Liver (tissue), 9 donors: ENCODE results near the gene RNU5D-1. TPM values are rescaled to one million over a fixed set of nuclear protein-coding genes. Genes with fewer than 3 reads are reported as not detected.

Experiments used
- DNase-seq: peaks from one replicate; pipeline ENCODE4 v3.0.0-alpha.2; 2017; ENCODE audit warnings: low spot score
- H3K27ac ChIP-seq, 2 donors: one replicate each; pipeline ENCODE4 v1.7.0; 2013; ENCODE audit warnings: inconsistent platforms in 2 of 2, low read length in 2 of 2, control low read depth in 1 of 2, low read depth in 1 of 2, mild to moderate bottlenecking in 1 of 2
- H3K27me3 ChIP-seq, 4 donors: one replicate each; pipeline versions ENCODE4 v1.6.1 to v1.7.0; 2013; ENCODE audit warnings: low read length in 3 of 4, inconsistent platforms in 1 of 4, mild to moderate bottlenecking in 1 of 4, moderate library complexity in 1 of 4; ENCODE audit not compliant: control insufficient read depth in 4 of 4, insufficient read depth in 4 of 4
- H3K36me3 ChIP-seq, 4 donors: one replicate each; pipeline versions ENCODE4 v1.6.1 to v1.7.0; 2013; ENCODE audit warnings: low read length in 3 of 4, mild to moderate bottlenecking in 3 of 4, low read depth in 1 of 4, moderate library complexity in 1 of 4; ENCODE audit not compliant: control insufficient read depth in 4 of 4, insufficient read depth in 3 of 4
- H3K4me1 ChIP-seq, 4 donors: one replicate each; pipeline versions ENCODE4 v1.6.1 to v1.7.0; 2013; ENCODE audit warnings: low read length in 3 of 4, mild to moderate bottlenecking in 3 of 4, moderate library complexity in 1 of 4; ENCODE audit not compliant: control insufficient read depth in 4 of 4, insufficient read depth in 4 of 4
- H3K4me3 ChIP-seq, 3 donors: one replicate each; pipeline versions ENCODE4 v1.6.1 to v1.7.0; 2013; ENCODE audit warnings: low read length in 3 of 3, control low read depth in 1 of 3, low read depth in 1 of 3, mild to moderate bottlenecking in 1 of 3
- H3K9ac ChIP-seq, 2 donors: one replicate each; pipeline ENCODE4 v1.7.0; 2013; ENCODE audit warnings: low read length in 2 of 2, mild to moderate bottlenecking in 2 of 2, moderate library complexity in 2 of 2, control low read depth in 1 of 2, low read depth in 1 of 2
- H3K9me3 ChIP-seq, 4 donors: one replicate each; pipeline versions ENCODE4 v1.6.1 to v1.7.0; 2013; ENCODE audit warnings: low read length in 3 of 4; ENCODE audit not compliant: control insufficient read depth in 4 of 4
- CTCF ChIP-seq: fragments of 150-350 bp; IDR thresholded peaks from 2 replicates; pipeline ENCODE4 v1.5.1; 2017; ENCODE audit warnings: improper control_type of control experiment, low read depth, low read length; ENCODE audit not compliant: missing input control
- EGR1 ChIP-seq, 2 donors: IDR thresholded peaks; 2 replicates each; pipeline ENCODE4 v1.6.1; 2016 to 2018; ENCODE audit warnings: antibody characterized with exemption in 2 of 2, low read depth in 2 of 2
- FOXA1 ChIP-seq: IDR thresholded peaks from 2 replicates; pipeline ENCODE4 v1.6.1; 2016; ENCODE audit warnings: antibody characterized with exemption
- FOXA2 ChIP-seq: IDR thresholded peaks from 2 replicates; pipeline ENCODE4 v1.6.1; 2016; ENCODE audit warnings: antibody characterized with exemption
- GABPA ChIP-seq, 2 donors: IDR thresholded peaks in 1 of 2; conservative IDR thresholded peaks in 1 of 2; 2 replicates each; pipeline ENCODE4 v1.6.1; 2016; ENCODE audit warnings: antibody characterized with exemption in 2 of 2, mild to moderate bottlenecking in 1 of 2, moderate library complexity in 1 of 2
- HNF4A ChIP-seq, 2 donors: conservative IDR thresholded peaks; 2 replicates each; pipeline ENCODE4 v1.6.1; 2016; ENCODE audit warnings: antibody characterized with exemption in 2 of 2, mild to moderate bottlenecking in 2 of 2
- HNF4G ChIP-seq: IDR thresholded peaks from 2 replicates; pipeline ENCODE4 v1.6.1; 2016; ENCODE audit warnings: antibody characterized with exemption
- JUND ChIP-seq, 2 donors: IDR thresholded peaks; 2 replicates each; pipeline ENCODE4 v1.6.1; 2016; ENCODE audit warnings: antibody characterized with exemption in 2 of 2
- MAX ChIP-seq: IDR thresholded peaks from 2 replicates; pipeline ENCODE4 v1.6.1; 2016; ENCODE audit warnings: antibody characterized with exemption
- NR2F2 ChIP-seq: IDR thresholded peaks from 2 replicates; pipeline ENCODE4 v1.6.1; 2016; ENCODE audit warnings: antibody characterized with exemption
- RAD21 ChIP-seq, 2 donors: IDR thresholded peaks; 2 replicates each; pipeline ENCODE4 v1.6.1; 2016; ENCODE audit warnings: antibody characterized with exemption in 2 of 2, mild to moderate bottlenecking in 2 of 2
- REST ChIP-seq: IDR thresholded peaks from 2 replicates; pipeline ENCODE4 v1.6.1; 2016; ENCODE audit warnings: antibody characterized with exemption, mild to moderate bottlenecking
- RXRA ChIP-seq, 2 donors: IDR thresholded peaks; 2 replicates each; pipeline ENCODE4 v1.6.1; 2017 to 2018; ENCODE audit warnings: antibody characterized with exemption in 2 of 2, mild to moderate bottlenecking in 1 of 2
- SP1 ChIP-seq: IDR thresholded peaks from 2 replicates; pipeline ENCODE4 v1.6.1; 2018; ENCODE audit warnings: antibody characterized with exemption, mild to moderate bottlenecking
- TAF1 ChIP-seq: conservative IDR thresholded peaks from 2 replicates; pipeline ENCODE4 v1.6.1; 2016; ENCODE audit warnings: antibody characterized with exemption, mild to moderate bottlenecking
- YY1 ChIP-seq: IDR thresholded peaks from 2 replicates; pipeline ENCODE4 v1.6.1; 2016; ENCODE audit warnings: antibody characterized with exemption, mild to moderate bottlenecking
- ZBTB33 ChIP-seq: IDR thresholded peaks from 2 replicates; pipeline ENCODE4 v1.6.1; 2016; ENCODE audit warnings: antibody characterized with exemption
- WGBS: extraction: QIAGEN DNeasy Blood & Tissue Kit; methylation state at CpG from one replicate; pipeline ENCODE4 v1.1.7; 2013; 5-methylcytosine and 5-hydroxymethylcytosine counted together
- polyA plus RNA-seq, 2 donors: library from polyadenylated mRNA; stranded (reverse) in 1 of 2; unstranded in 1 of 2; fragments of 200-250 nt in 1 of 2; fragments of >200 nt in 1 of 2; fragmentation: Nextera tagmentation in 1 of 2; extraction: Ambion mirVana in 1 of 2; gene quantifications; one replicate each; pipeline versions ENCODE4 v1.2.1 to v1.2.3, GENCODE V29; 2013 to 2015
- total RNA-seq, 2 donors: library from RNA; depleted of rRNA; stranded (reverse); fragments of >200 nt; gene quantifications; one replicate each; pipeline ENCODE4 v1.2.3, GENCODE V29; 2014
- TF ChIP-seq, protein P1 (sequence below): IDR thresholded peaks from 2 replicates; pipeline ENCODE4 v1.6.1; 2016; ENCODE audit warnings: antibody characterized with exemption
- donor health status: healthy.
- donor health status: healthy.
- donor health status: healthy.
- donor health status: healthy.
- donor health status: healthy.

RNU5D-1 gene
- total and polyA plus RNA-seq, 4 donors = not detected

GRCh38 chr1:44733365-44733764 lies 2.4 kb upstream of the RNU5D-1 start:
- Histone ChIP-seq H3K36me3 (no peaks in the 10 kb centered on the region), H3K4me1 (peaks cover 0 to 1% (median 0%) of the 10 kb centered on the region in 4 donors), H3K27ac (no peak overlapping the region), H3K4me3 (no peak overlapping the region), H3K9ac (no peak overlapping the region), H3K9me3 (no peaks in the 10 kb centered on the region), H3K27me3 (no peaks in the 10 kb centered on the region)
- WGBS = 75% methylated on average over 1 of the region's 1 CpG
- no peak for DNase-seq
- TF ChIP-seq NR2F2 (no peak), EGR1 (IDR thresholded peaks at IDR 0.05; ENCODE audit: low read depth in 2 of 2) (no peak)

DNA sequence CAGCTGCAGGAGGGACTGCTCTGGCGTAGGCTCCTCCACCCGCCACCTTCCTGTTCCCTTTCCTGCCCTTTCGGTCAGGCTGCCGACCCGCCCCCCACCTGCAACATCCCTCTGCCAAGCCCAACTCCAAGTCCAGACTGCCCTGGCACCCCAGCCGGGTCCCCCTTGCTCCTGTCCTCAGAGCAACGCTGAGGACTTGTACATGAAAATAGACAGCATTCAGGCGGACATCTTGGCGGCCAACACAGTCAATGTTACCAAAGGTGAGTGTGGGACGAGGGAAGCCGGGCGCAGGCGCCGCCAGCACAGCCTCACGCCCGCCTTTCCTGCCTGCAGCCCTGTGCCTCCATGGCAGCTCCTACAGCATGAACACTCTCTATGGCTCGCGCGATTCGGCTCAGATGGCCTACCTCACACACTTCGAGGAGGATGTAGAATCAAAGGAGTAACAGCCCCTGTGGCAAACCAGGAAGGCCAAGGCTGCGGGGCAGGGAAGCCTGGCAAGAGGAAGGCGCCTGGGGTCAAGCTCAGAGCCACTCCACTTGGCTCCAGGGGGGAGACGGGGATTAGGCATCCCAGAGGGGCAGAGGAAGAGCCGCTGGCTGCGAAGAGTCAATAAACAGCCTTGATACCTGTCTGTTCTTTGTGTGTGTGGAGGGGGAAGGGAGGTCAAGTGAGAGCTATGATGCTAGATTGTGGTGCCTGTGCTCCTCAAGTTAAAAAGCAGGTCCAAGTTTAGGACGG lies 5.8 kb downstream of the RNU5D-1 start:
- H3K9me3 ChIP-seq = no peaks in the 10 kb centered on the region
- H3K4me1 ChIP-seq = no peaks in the 10 kb centered on the region
- WGBS = 85% methylated on average over 27 of the region's 27 CpGs
- no peaks in the 10 kb centered on the region for H3K27me3 ChIP-seq
- H3K36me3 ChIP-seq = no peaks in the 10 kb centered on the region
- TF ChIP-seq REST = no peak
- TF ChIP-seq EGR1 (IDR thresholded peaks at IDR 0.05; ENCODE audit: low read depth in 2 of 2) = no peak
- TF ChIP-seq GABPA (IDR thresholded peaks at IDR 0.05 in 1 of 2, conservative IDR thresholded peaks at IDR 0.05 in 1 of 2) = no peak
- TF ChIP-seq, protein P1, sequence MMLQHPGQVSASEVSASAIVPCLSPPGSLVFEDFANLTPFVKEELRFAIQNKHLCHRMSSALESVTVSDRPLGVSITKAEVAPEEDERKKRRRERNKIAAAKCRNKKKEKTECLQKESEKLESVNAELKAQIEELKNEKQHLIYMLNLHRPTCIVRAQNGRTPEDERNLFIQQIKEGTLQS = no peak
- no peak for TF ChIP-seq YY1
- TF ChIP-seq JUND (IDR thresholded peaks at IDR 0.05) = no peak
- no peak for TF ChIP-seq HNF4G
- no peak for TF ChIP-seq SP1
- TF ChIP-seq RXRA (IDR thresholded peaks at IDR 0.05) = no peak
- TF ChIP-seq FOXA2 = no peak
- TF ChIP-seq MAX = no peak
- no peak for TF ChIP-seq ZBTB33
- no peak for TF ChIP-seq CTCF
- no peak for TF ChIP-seq TAF1
- TF ChIP-seq FOXA1 = no peak
- TF ChIP-seq RAD21 (IDR thresholded peaks at IDR 0.05) = no peak
- no peak for TF ChIP-seq HNF4A (conservative IDR thresholded peaks at IDR 0.05)
- TF ChIP-seq NR2F2 = no peak
- no peak overlapping the region for H3K27ac ChIP-seq
- no peak overlapping the region for H3K9ac ChIP-seq
- DNase-seq = no peak
- no peak overlapping the region for H3K4me3 ChIP-seq
